ENCODE measurements around the gene GSTA1.
"Not testable (repeated sequence)": the region's sequence is repeated elsewhere in the genome, so short reads cannot be mapped to it uniquely, and the experiment has no call there.

The GSTA1 gene

DNA sequence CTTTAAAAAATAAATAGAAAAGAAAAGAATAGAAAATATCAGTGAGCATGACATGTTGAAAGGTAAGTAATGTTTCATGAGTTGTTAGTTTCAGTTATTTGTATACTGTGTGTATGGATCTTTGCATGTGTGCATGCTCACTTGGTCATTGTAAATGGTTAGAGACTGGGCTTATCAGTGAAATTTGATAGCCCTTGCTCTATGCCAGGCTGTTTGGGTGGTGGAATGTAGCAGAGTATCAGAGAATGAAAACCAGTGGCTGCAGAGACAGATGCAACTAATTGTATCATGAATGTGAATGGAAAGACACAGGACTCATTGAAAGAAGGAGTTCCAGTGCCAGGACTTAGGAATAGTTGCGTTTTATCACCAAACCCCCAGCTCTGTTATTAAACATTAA lies 44.5 kb downstream of the GSTA1 start:
- TF ChIP-seq, protein P1, sequence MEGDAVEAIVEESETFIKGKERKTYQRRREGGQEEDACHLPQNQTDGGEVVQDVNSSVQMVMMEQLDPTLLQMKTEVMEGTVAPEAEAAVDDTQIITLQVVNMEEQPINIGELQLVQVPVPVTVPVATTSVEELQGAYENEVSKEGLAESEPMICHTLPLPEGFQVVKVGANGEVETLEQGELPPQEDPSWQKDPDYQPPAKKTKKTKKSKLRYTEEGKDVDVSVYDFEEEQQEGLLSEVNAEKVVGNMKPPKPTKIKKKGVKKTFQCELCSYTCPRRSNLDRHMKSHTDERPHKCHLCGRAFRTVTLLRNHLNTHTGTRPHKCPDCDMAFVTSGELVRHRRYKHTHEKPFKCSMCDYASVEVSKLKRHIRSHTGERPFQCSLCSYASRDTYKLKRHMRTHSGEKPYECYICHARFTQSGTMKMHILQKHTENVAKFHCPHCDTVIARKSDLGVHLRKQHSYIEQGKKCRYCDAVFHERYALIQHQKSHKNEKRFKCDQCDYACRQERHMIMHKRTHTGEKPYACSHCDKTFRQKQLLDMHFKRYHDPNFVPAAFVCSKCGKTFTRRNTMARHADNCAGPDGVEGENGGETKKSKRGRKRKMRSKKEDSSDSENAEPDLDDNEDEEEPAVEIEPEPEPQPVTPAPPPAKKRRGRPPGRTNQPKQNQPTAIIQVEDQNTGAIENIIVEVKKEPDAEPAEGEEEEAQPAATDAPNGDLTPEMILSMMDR (IDR thresholded peaks at IDR 0.05; ENCODE audit: extremely low read depth, missing control alignments) = no peak
- no peak for DNase-seq (ENCODE audit: low spot score)

DNA sequence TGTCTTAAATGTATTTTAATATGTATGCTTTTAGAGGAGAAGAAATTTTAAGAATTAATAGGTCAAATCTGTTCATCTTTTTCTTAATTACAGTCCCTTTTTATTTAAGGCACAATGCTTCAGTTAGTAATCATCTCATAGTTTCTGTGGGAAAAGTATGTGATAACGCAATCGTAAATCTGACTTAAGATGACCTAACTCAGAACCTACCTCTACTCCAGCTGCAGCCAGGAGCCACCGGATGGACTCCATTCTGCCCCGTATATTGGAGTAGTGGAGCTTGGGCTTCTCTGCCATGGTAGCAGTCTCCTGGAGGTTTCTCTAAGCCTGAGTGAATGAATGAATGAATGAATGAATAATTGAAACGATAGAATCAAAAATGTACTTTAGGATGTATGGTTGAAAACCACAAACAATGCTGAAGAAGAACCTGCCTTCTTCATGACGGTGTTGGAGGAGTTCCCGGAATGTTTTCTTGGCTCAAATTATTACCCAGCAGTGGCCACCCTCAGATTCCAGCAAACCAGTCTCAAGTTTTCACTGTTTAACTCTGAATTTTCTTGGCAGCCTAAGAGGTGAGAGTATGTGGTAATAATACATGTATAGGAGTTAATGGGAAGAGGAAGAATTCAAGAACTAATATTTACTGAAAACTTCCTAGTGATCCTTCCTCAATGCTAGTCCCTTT lies 45.8 kb downstream of the GSTA1 start:
- not testable (repeated sequence) for DNase-seq (ENCODE audit: low spot score)

DNA sequence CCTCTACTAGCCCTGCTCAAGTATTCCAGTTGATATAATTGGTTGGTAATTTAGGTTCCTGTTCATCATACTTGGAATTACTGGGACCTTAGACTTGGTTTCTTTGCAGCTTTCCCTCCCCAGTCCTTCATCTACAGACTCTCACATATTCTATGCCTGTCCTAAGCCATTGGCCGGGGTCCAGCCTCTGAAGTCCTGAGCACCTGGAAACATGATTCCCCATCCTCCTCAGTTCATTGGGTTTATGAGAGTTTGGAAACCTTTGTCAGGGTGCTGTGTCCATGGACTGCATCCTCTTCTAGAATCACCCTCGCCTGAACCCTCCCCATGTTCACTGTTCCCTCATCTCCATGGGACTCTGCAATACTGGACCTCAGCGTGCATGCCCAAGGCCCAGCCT lies 49.2 kb downstream of the GSTA1 start:
- no peak for DNase-seq (ENCODE audit: low spot score)
- TF ChIP-seq, protein P1 (IDR thresholded peaks at IDR 0.05; ENCODE audit: extremely low read depth, missing control alignments) = no peak

DNA sequence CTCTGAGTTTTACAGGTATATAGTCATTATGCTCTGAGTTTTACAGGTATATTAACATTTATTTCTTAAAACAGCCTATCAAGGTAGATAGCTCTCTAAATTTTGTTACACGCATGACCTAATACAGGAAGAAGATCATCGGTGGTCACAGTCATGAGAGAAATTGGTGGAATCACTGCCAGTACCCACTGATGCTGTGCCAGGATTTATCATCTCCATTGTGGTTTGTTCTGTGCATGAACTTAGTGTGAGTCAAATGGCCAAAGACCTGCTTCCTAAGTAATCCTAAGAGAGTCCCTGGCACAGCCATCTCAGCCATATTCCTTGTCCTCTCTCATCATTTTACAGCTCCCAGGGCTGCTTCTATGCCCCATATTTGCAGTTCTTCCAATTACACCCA lies 50.5 kb downstream of the GSTA1 start:
- DNase-seq (ENCODE audit: low spot score) = not testable (repeated sequence)

GRCh38 chr6:52752310-52752709 lies 51.3 kb downstream of the GSTA1 start:
- TF ChIP-seq, protein P1 (IDR thresholded peaks at IDR 0.05; ENCODE audit: extremely low read depth, missing control alignments) = no peak
- no peak for DNase-seq (ENCODE audit: low spot score)

DNA sequence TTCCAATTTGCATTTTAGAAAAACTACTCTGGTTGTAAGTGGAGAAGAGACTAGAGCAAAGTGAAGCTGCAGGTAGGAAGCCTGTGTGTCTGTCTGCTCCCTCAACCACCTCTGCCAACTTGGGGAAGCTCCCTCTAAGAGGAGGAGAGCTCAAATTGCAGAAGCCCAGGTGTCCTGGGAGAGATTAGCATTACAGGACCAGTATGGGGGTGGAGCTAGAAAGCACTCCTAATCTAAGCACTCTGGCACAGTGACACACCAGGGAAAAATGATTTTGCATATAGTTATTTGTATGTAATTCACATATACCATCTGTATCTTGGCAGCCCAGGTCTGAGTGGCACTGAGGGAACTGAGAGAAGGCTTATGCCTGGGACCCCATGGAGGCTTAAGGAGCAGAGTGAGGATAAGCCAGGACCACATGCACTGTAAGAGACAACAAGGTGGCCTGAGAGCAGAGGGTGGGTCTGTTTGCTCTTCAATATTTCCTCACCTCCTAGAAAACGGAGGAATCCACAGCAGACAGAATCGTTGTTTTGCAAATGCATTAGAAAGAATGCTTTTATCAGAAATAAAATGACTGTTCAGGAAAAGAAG lies 54.0 kb downstream of the GSTA1 start:
- no peak for DNase-seq (ENCODE audit: low spot score)
- TF ChIP-seq, protein P1 (IDR thresholded peaks at IDR 0.05; ENCODE audit: extremely low read depth, missing control alignments) = no peak

- not testable (repeated sequence) for DNase-seq (ENCODE audit: low spot score)
These were observed 56.3 kb downstream of the GSTA1 start for GRCh38 chr6:52747301-52747700.

- no peak for DNase-seq (ENCODE audit: low spot score)
- TF ChIP-seq, protein P1 (IDR thresholded peaks at IDR 0.05; ENCODE audit: extremely low read depth, missing control alignments) = no peak
These were observed 57.4 kb downstream of the GSTA1 start for GRCh38 chr6:52746213-52746612.

GRCh38 chr6:52745764-52746201 lies 57.8 kb downstream of the GSTA1 start:
- TF ChIP-seq, protein P1 (IDR thresholded peaks at IDR 0.05; ENCODE audit: extremely low read depth, missing control alignments) = no peak
- no peak for DNase-seq (ENCODE audit: low spot score)

Measured in GM20000 (cell line).